ENCODE measurements around the gene EMP2.

Gene EMP2

DNA sequence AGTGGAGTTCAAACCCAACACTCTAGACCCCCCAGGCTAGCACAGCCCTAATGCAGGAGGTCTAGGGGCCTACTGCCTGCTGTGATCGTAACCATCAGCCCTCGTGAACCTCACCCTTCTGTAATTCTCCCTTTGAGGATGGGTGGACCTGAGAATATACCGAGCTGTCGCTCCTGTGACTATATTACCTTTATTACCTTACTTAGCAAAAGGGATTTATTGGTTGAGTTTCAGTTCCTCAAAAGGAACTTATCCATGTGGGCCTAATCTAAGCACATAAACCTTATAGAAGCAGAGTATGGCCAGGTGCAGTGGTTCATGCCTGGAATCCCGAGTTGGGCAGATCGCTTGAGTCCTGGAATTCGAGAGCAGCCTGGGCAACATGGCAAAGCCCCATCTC is 19.2 kb upstream of the EMP2 start:
- TF ChIP-seq, protein P1, sequence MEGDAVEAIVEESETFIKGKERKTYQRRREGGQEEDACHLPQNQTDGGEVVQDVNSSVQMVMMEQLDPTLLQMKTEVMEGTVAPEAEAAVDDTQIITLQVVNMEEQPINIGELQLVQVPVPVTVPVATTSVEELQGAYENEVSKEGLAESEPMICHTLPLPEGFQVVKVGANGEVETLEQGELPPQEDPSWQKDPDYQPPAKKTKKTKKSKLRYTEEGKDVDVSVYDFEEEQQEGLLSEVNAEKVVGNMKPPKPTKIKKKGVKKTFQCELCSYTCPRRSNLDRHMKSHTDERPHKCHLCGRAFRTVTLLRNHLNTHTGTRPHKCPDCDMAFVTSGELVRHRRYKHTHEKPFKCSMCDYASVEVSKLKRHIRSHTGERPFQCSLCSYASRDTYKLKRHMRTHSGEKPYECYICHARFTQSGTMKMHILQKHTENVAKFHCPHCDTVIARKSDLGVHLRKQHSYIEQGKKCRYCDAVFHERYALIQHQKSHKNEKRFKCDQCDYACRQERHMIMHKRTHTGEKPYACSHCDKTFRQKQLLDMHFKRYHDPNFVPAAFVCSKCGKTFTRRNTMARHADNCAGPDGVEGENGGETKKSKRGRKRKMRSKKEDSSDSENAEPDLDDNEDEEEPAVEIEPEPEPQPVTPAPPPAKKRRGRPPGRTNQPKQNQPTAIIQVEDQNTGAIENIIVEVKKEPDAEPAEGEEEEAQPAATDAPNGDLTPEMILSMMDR (IDR thresholded peaks at IDR 0.05; ENCODE audit: low read depth, low read length), result no peak
- DNase-seq (ENCODE audit: extremely low read depth, low read depth), result no peak

DNA sequence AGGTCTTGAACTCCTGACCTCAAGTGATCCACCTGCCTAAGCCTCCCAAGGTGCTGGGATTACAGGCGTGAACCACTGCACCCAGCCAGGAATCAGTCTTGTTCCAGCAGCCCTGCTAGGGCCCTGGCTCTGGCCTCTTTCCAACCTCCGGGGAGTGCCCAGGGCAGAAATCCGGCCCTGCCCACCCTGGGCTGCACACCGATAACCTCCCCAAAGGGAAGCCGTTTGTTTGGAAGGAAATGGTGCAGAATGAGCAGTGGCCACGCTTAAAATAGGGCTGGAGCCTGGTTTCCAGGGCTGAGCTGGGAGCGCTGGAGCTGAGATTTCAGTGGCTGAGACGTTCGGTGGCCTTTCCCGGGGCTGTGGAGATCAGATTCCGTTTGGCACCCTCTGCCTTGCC is 17.8 kb upstream of the EMP2 start:
- TF ChIP-seq, protein P1 (IDR thresholded peaks at IDR 0.05; ENCODE audit: low read depth, low read length), result no peak
- no peak for DNase-seq (ENCODE audit: extremely low read depth, low read depth)

DNA sequence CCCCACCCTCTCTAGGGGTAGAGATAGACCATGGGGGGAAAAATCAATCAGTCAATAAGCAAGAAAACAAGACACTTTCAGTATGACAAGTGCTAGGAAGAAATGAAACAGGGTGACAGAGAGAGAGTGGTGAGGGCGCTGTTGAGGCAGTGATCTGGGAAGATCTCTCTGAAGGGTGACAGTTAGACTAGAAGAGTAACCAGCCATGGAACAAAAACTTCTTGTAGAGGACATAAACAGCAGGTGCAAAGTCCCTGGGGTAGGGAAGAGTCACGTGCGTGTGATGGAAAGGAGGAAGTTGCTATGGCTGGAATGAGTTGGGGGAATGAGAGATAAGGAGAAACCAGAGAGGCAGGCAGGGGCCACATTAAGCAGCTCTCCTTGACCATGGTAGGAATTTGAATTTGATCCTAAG is 16.8 kb upstream of the EMP2 start:
- TF ChIP-seq, protein P1 (IDR thresholded peaks at IDR 0.05; ENCODE audit: low read depth, low read length), result no peak
- no peak for DNase-seq (ENCODE audit: extremely low read depth, low read depth)

DNA sequence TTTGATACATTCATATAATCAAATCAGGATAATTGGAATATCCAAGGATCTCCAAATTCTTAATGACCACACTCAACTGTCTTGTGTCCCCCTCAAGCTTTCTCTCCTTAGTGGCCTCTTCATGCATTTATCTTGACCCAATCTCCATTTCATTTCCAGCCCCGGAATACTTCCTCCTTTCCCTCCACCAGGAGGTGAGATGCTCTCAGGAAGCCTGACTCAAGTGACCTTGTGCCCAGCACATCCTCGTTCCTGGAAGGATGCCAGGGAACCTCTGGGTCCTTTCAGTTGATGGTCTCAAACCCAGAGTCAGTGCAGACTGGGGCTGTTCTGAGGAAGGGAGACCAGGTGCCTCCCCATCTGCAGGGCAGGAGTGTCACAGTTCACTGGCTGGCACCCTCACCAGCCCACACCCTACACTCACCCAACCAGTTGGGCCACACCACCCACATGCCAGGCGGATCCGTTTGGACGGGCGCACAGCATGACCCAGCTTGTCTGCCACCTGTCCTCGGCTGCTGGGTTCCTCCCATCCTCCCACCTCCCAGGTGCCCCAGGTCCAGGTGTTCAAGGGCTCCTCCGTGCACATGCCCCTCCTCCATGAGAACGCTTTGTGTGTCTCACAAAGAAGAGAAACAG is 14.0 kb upstream of the EMP2 start:
- TF ChIP-seq, protein P1 (IDR thresholded peaks at IDR 0.05; ENCODE audit: low read depth, low read length), result no peak
- no peak for DNase-seq (ENCODE audit: extremely low read depth, low read depth)

DNA sequence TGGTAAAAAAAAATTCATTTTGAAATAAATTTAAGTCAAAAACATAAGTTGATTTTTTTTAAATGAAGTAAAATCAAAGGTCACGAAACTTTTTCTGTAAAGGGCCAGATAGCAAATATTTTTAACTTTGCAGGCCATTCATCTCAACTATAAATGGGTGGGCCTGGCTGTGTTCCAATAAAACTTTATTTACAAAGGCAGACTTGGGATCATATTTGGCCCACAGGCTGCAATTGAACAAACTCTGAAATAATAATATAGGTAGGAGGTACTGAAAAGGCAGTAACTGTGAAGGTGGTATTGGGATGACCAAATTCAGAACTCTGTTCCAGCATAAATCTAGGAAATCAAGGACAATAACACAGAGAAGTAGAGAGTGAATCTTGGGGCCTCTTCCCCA is 12.2 kb upstream of the EMP2 start:
- no peak for DNase-seq (ENCODE audit: extremely low read depth, low read depth)

DNA sequence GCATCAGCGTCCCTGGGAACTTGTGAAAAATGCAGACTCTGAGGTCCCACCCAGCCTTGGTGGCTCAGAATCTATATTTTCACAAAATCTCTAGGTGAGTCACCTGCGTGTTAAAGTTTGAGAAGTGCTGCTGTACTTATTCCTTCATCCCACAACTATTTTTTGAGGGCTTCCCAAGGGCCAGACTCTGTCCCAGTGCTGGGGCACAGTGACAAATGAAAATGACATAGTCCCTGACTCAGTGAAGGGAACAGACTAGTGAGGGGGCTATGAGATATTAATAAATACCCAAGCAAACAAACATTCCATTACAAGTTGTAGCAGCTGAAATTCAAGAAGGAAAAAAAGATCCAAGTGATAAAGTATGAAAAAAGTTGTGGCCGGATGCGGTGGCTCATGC is 9.9 kb upstream of the EMP2 start:
- DNase-seq (ENCODE audit: extremely low read depth, low read depth), result no peak
- TF ChIP-seq, protein P1 (IDR thresholded peaks at IDR 0.05; ENCODE audit: low read depth, low read length), result no peak

More for the DNA sequence above, 12.2 kb upstream of the EMP2 start:
- TF ChIP-seq, protein P1 (IDR thresholded peaks at IDR 0.05; ENCODE audit: low read depth, low read length), result no peak

DNA sequence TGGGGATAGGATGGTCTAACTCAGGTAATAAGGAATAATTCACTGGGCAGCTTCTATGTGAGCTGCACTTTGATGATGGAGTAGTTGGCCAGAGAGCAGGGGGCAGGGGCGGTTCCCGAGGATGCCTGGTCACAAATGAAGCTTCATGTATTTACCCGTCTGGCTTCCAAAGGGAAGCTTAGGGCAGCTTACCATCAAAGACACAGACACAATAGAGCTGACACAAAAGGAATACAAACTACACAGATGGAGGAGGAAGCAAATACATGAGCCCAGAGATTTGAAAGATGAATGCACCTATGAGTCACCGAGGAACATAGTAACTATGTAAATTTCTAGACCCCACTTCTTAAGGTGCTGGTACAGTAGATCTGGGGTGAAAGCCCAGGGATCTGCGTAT is 8.7 kb upstream of the EMP2 start:
- TF ChIP-seq, protein P1 (IDR thresholded peaks at IDR 0.05; ENCODE audit: low read depth, low read length), result no peak

More for the DNA sequence above, 8.7 kb upstream of the EMP2 start:
- DNase-seq (ENCODE audit: extremely low read depth, low read depth), result no peak
